Measurements from ENCODE around the gene HSDL2.

Gene HSDL2

GRCh38 chr9:112446526-112446925 is 66.6 kb downstream of the HSDL2 start:
- no peak for DNase-seq (ENCODE audit: low spot score)

- no peak for DNase-seq (ENCODE audit: low spot score)
Measured at GRCh38 chr9:112447283-112447761, 67.4 kb downstream of the HSDL2 start.

GRCh38 chr9:112462855-112463254 is 82.9 kb downstream of the HSDL2 start:
- DNase-seq (ENCODE audit: low spot score): no peak

- DNase-seq (ENCODE audit: low spot score): no peak
Measured at GRCh38 chr9:112465352-112465751, 85.4 kb downstream of the HSDL2 start.

GRCh38 chr9:112472996-112473395 is 93.1 kb downstream of the HSDL2 start:
- no peak for DNase-seq (ENCODE audit: low spot score)

- no peak for DNase-seq (ENCODE audit: low spot score)
Measured at GRCh38 chr9:112473986-112474385, 94.1 kb downstream of the HSDL2 start.

- DNase-seq (ENCODE audit: low spot score): no peak
Measured at GRCh38 chr9:112475318-112475717, 95.4 kb downstream of the HSDL2 start.

GRCh38 chr9:112477330-112477729 is 97.4 kb downstream of the HSDL2 start:
- DNase-seq (ENCODE audit: low spot score): no peak

GRCh38 chr9:112479221-112479620 is 99.3 kb downstream of the HSDL2 start:
- no peak for DNase-seq (ENCODE audit: low spot score)

- DNase-seq (ENCODE audit: low spot score): no peak
Measured at GRCh38 chr9:112484607-112485006, 104.7 kb downstream of the HSDL2 start.

GRCh38 chr9:112485574-112485973 is 105.7 kb downstream of the HSDL2 start:
- DNase-seq (ENCODE audit: low spot score): no peak

GRCh38 chr9:112486221-112487007 is 106.5 kb downstream of the HSDL2 start, which contains the start of gene KIAA1958:
Gene KIAA1958 (plus strand): TSS chr9:112486827. CDS start chr9:112574081, 87,254 bp downstream.
- peak; percentile 89 for DNase-seq (ENCODE audit: low spot score)

- DNase-seq (ENCODE audit: low spot score): peak; percentile 80
Measured at GRCh38 chr9:112487008-112487798, 107.3 kb downstream of the HSDL2 start.

GRCh38 chr9:112487799-112488340 is 108.0 kb downstream of the HSDL2 start:
- DNase-seq (ENCODE audit: low spot score): no peak

GRCh38 chr9:112489039-112489546 is 109.2 kb downstream of the HSDL2 start:
- no peak for DNase-seq (ENCODE audit: low spot score)

- DNase-seq (ENCODE audit: low spot score): no peak
Measured at GRCh38 chr9:112489876-112490666, 110.2 kb downstream of the HSDL2 start.

- DNase-seq (ENCODE audit: low spot score): no peak
Measured at GRCh38 chr9:112493393-112494137, 113.7 kb downstream of the HSDL2 start.

GRCh38 chr9:112494153-112494552 is 114.2 kb downstream of the HSDL2 start:
- no peak for DNase-seq (ENCODE audit: low spot score)

- DNase-seq (ENCODE audit: low spot score): no peak
Measured at GRCh38 chr9:112495614-112496013, 115.7 kb downstream of the HSDL2 start.

- no peak for DNase-seq (ENCODE audit: low spot score)
Measured at GRCh38 chr9:112496074-112496722, 116.3 kb downstream of the HSDL2 start.

Measured in ecto neural progenitor cell (in vitro differentiated cells).